DND-41 (cell line): ENCODE measurements around the gene DARS2.

Experiments used
- ATAC-seq: fragments of 200-7000 bp; cut with Tn5 transposase; 3 replicates; pipeline ENCODE4 v1.9.1; 2021; ENCODE audit warnings: low read depth; ENCODE audit not compliant: insufficient read depth
- DNase-seq: peaks from one replicate; pipeline ENCODE4 v3.0.0-alpha.2; 2020
- H2AFZ ChIP-seq: 2 replicates; pipeline ENCODE4 v1.6.0; 2012; ENCODE audit warnings: low read depth, low read length
- H3K27ac ChIP-seq: 2 replicates; pipeline ENCODE4 v1.5.1; 2012; ENCODE audit warnings: low read length, inconsistent platforms
- H3K27me3 ChIP-seq: fragments of 200-600 bp; sonication (generic); 2 replicates; pipeline ENCODE4 v1.6.0; 2012; ENCODE audit warnings: low read length, mild to moderate bottlenecking, inconsistent platforms; ENCODE audit not compliant: insufficient read depth, poor library complexity
- H3K36me3 ChIP-seq: 2 replicates; pipeline ENCODE4 v1.5.1; 2012; ENCODE audit warnings: low read length, inconsistent platforms; ENCODE audit not compliant: insufficient read depth
- H3K4me1 ChIP-seq: 2 replicates; pipeline ENCODE4 v1.5.1; 2012; ENCODE audit warnings: mild to moderate bottlenecking, low read length; ENCODE audit not compliant: insufficient read depth
- H3K4me2 ChIP-seq: 2 replicates; pipeline ENCODE4 v1.6.0; 2012; ENCODE audit warnings: mild to moderate bottlenecking, moderate library complexity, low read length, inconsistent platforms; ENCODE audit not compliant: insufficient read depth
- H3K4me3 ChIP-seq, 2 experiments: fragments of 200-600 bp in 1 of 2; shearing (Covaris generic) in 1 of 2; 2 replicates each; pipeline ENCODE4 v1.5.1; 2012 to 2016; ENCODE audit warnings: inconsistent platforms in 2 of 2, low read length in 2 of 2, mild to moderate bottlenecking in 2 of 2, low read depth in 1 of 2, moderate library complexity in 1 of 2
- H3K79me2 ChIP-seq: 2 replicates; pipeline ENCODE4 v1.6.0; 2012; ENCODE audit warnings: low read length, inconsistent platforms; ENCODE audit not compliant: insufficient read depth
- H3K9ac ChIP-seq: 2 replicates; pipeline ENCODE4 v1.6.0; 2012; ENCODE audit warnings: low read depth, mild to moderate bottlenecking, inconsistent platforms, low read length, moderate library complexity
- H3K9me3 ChIP-seq: 2 replicates; pipeline ENCODE4 v1.5.1; 2012; ENCODE audit warnings: low read length, moderate library complexity, mild to moderate bottlenecking, inconsistent platforms; ENCODE audit not compliant: insufficient read depth, severe bottlenecking
- H4K20me1 ChIP-seq: 2 replicates; pipeline ENCODE4 v1.6.0; 2012; ENCODE audit warnings: low read length; ENCODE audit not compliant: insufficient read depth
- CTCF ChIP-seq: IDR thresholded peaks from 2 replicates; pipeline ENCODE4 v1.5.1; 2012; ENCODE audit warnings: borderline replicate concordance, low read length, moderate library complexity, mild to moderate bottlenecking; ENCODE audit not compliant: poor library complexity, severe bottlenecking; ENCODE audit errors: extremely low read depth
- EZH2 ChIP-seq: IDR thresholded peaks from 3 replicates; pipeline ENCODE4 v1.6.1; 2012; ENCODE audit warnings: borderline replicate concordance, low read depth, mild to moderate bottlenecking, moderate library complexity, low read length, inconsistent platforms; ENCODE audit not compliant: severe bottlenecking

DARS2 gene

GRCh38 chr1:173862769-173863223 lies 38.3 kb downstream of the DARS2 start:
- no peak overlapping the region for H3K9ac ChIP-seq
- no peak overlapping the region for H2AFZ ChIP-seq
- ATAC-seq (peak; percentile 7; the same call in 1 of the 3 replicates), DNase-seq (no peak)
- no peak overlapping the region for H3K4me3 ChIP-seq
- H3K79me2 ChIP-seq, result peaks cover 32% of the 10 kb centered on the region
- peaks cover 33% of the 10 kb centered on the region for H3K4me1 ChIP-seq
- no peak overlapping the region for H3K27ac ChIP-seq
- peaks cover 77% of the 10 kb centered on the region for H3K36me3 ChIP-seq
- H3K27me3 ChIP-seq, result no peaks in the 10 kb centered on the region
- no peak overlapping the region for H3K4me2 ChIP-seq
- TF ChIP-seq EZH2 (no peak), CTCF (no peak)
- H4K20me1 ChIP-seq, result peaks cover 27% of the 10 kb centered on the region; the same call in 1 of the 2 replicates
- no peaks in the 10 kb centered on the region for H3K9me3 ChIP-seq

GRCh38 chr1:173863224-173864161 lies 39.0 kb downstream of the DARS2 start:
- Histone ChIP-seq H2AFZ (no peak overlapping the region), H3K4me2 (no peak overlapping the region), H3K36me3 (peaks cover 71% of the 10 kb centered on the region), H3K79me2 (peaks cover 32% of the 10 kb centered on the region), H3K27me3 (no peaks in the 10 kb centered on the region), H3K9ac (no peak overlapping the region), H3K9me3 (no peaks in the 10 kb centered on the region), H3K4me3 (no peak overlapping the region), H3K4me1 (peaks cover 33% of the 10 kb centered on the region), H4K20me1 (peaks cover 27% of the 10 kb centered on the region; the same call in 1 of the 2 replicates), H3K27ac (no peak overlapping the region)
- no peak for DNase-seq
- TF ChIP-seq CTCF, result no peak
- TF ChIP-seq EZH2, result no peak
- no peak for ATAC-seq

GRCh38 chr1:173864179-173864867 lies 39.9 kb downstream of the DARS2 start:
- TF ChIP-seq CTCF, result no peak
- no peak for TF ChIP-seq EZH2
- peaks cover 41% of the 10 kb centered on the region for H3K4me1 ChIP-seq
- H2AFZ ChIP-seq, result no peak overlapping the region
- peaks cover 36% of the 10 kb centered on the region for H3K79me2 ChIP-seq
- H3K9me3 ChIP-seq, result no peaks in the 10 kb centered on the region
- peak overlapping the region in 1 of 2 experiments; percentile 25; a peak in 1 of 4 replicates for H3K4me3 ChIP-seq
- H3K27me3 ChIP-seq, result no peaks in the 10 kb centered on the region
- peaks cover 27% of the 10 kb centered on the region; the same call in 1 of the 2 replicates for H4K20me1 ChIP-seq
- ATAC-seq (no peak), DNase-seq (no peak)
- no peak overlapping the region for H3K27ac ChIP-seq
- H3K9ac ChIP-seq, result no peak overlapping the region; the same call in 1 of the 2 replicates
- peaks cover 71% of the 10 kb centered on the region for H3K36me3 ChIP-seq
- H3K4me2 ChIP-seq, result peak overlapping the region; percentile 69; the same call in 1 of the 2 replicates
